Smooth muscle cell of trachea (primary cell): ENCODE results near the gene CHST2. TPM values are rescaled to one million over a fixed set of nuclear protein-coding genes. Genes with fewer than 3 reads are reported as not detected.

ENCODE experiments used
- total RNA-seq: library from RNA; depleted of rRNA; stranded (reverse); fragments of >200 nt; gene quantifications from 2 replicates; pipeline ENCODE4 v1.2.1, GENCODE V29; 2014

CHST2 gene, protein sequence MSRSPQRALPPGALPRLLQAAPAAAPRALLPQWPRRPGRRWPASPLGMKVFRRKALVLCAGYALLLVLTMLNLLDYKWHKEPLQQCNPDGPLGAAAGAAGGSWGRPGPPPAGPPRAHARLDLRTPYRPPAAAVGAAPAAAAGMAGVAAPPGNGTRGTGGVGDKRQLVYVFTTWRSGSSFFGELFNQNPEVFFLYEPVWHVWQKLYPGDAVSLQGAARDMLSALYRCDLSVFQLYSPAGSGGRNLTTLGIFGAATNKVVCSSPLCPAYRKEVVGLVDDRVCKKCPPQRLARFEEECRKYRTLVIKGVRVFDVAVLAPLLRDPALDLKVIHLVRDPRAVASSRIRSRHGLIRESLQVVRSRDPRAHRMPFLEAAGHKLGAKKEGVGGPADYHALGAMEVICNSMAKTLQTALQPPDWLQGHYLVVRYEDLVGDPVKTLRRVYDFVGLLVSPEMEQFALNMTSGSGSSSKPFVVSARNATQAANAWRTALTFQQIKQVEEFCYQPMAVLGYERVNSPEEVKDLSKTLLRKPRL
- 7.6 and 8.3 TPM in 2 replicates for total RNA-seq

GRCh38 chr3:143119009-143119914 is at the start of gene CHST2:
TSS of gene CHST2 (plus strand) at chr3:143119771. CDS start at chr3:143120817, 1,046 bp downstream.

Other genes with a start within 250 kb of the CHST2 start
- 98.7 and 137 TPM in 2 replicates for gene PCOLCE2, start 230.7 kb upstream of the CHST2 start, total RNA-seq
- 0.15 and 0.17 TPM in 2 replicates for gene PAQR9, start 156.1 kb upstream of the CHST2 start, total RNA-seq
- 33.6 and 71.6 TPM in 2 replicates for gene U2SURP, start 118.2 kb upstream of the CHST2 start, total RNA-seq